Measurements from ENCODE around the gene BST1. TPM values are rescaled to one million over a fixed set of nuclear protein-coding genes. Genes with fewer than 3 reads are reported as not detected.
"Not testable (repeated sequence)": the region's sequence is repeated elsewhere in the genome, so short reads cannot be mapped to it uniquely, and the experiment has no call there.

The BST1 gene
- total RNA-seq, 1 donor from 2014 or later = 0.45 TPM

DNA sequence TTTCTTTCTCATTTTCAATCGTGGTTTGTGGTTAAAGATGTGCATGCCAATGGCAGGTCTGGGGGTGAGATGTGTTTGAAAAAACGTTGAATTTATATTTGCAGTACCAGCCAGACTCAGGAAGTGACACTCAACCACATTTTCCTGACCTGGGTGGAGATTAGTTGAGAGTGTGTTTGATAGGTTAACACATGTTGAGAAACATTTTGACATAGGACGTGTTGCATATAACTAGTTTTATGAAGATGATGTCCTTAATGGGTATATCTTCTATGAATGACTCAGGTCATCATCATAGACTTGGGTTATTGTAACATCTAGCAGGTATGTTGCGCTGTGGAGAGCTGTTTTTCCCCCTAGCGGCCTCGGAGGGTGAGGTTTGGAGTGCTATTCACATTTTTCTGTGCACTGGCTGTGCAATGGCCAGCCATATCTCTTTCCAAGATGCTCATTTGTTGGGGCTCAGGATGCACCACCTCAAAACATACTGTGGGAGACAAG is 53.5 kb downstream of the BST1 start:
- Mint-ChIP-seq H3K27ac (no peak overlapping the region), H3K4me1 (peaks cover 2% of the 10 kb centered on the region), H3K4me3 (no peak overlapping the region), H3K9me3 (no peaks in the 10 kb centered on the region), H3K36me3 (no peaks in the 10 kb centered on the region), H3K27me3 (ENCODE audit: insufficient read depth, low read depth) (peaks cover 2% of the 10 kb centered on the region)
- Histone ChIP-seq H3K9ac (no peak overlapping the region), H3K36me3 (no peaks in the 10 kb centered on the region), H3K4me1 (no peaks in the 10 kb centered on the region), H3K79me2 (ENCODE audit: low read depth) (no peaks in the 10 kb centered on the region), H3K9me3 (ENCODE audit: low read depth) (no peaks in the 10 kb centered on the region), H4K20me1 (ENCODE audit: low read depth) (no peaks in the 10 kb centered on the region), H3K4me3 (no peak overlapping the region), H3F3A (ENCODE audit: low read depth) (no peaks in the 10 kb centered on the region), H3K27ac (no peak overlapping the region), H3K27me3 (no peaks in the 10 kb centered on the region), H2AFZ (replicated peaks) (no peak overlapping the region), H3K4me2 (no peak overlapping the region)
- TF ChIP-seq EZH2 (IDR thresholded peaks at IDR 0.05) = no peak
- DNase-seq (ENCODE audit: low spot score) = no peak

DNA sequence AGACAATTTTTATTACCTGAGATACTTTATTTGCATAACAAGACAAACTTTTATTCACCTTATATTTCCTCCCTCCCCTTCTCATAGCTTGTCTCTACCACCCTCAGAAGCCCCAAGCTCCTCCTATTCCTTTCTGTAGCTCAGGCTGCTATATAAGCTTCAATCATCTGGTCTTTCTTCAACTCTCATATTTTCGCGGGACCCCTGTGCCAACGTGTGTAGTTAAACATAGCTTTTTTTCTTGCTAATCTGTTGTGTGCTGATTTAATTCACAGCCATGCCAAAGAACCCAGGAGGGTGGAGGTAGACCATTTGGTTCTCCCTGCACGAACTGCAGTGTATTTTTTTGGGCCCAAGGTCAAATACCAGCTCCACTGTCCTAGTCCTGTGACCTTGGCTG is 54.2 kb downstream of the BST1 start:
- no peak overlapping the region for H3K4me3 Mint-ChIP-seq
- Histone ChIP-seq H3F3A (ENCODE audit: low read depth) (no peaks in the 10 kb centered on the region), H4K20me1 (ENCODE audit: low read depth) (no peaks in the 10 kb centered on the region), H3K9me3 (ENCODE audit: low read depth) (no peaks in the 10 kb centered on the region), H3K36me3 (no peaks in the 10 kb centered on the region), H3K4me3 (no peak overlapping the region), H3K27ac (no peak overlapping the region), H3K79me2 (ENCODE audit: low read depth) (no peaks in the 10 kb centered on the region), H3K9ac (no peak overlapping the region), H2AFZ (replicated peaks) (no peak overlapping the region), H3K27me3 (no peaks in the 10 kb centered on the region), H3K4me2 (no peak overlapping the region), H3K4me1 (no peaks in the 10 kb centered on the region)
- DNase-seq (ENCODE audit: low spot score) = no peak
- no peaks in the 10 kb centered on the region for H3K9me3 Mint-ChIP-seq
- H3K4me1 Mint-ChIP-seq = peaks cover 2% of the 10 kb centered on the region
- H3K27me3 Mint-ChIP-seq (ENCODE audit: insufficient read depth, low read depth) = peaks cover 2% of the 10 kb centered on the region
- H3K27ac Mint-ChIP-seq = no peak overlapping the region
- TF ChIP-seq, protein P1, sequence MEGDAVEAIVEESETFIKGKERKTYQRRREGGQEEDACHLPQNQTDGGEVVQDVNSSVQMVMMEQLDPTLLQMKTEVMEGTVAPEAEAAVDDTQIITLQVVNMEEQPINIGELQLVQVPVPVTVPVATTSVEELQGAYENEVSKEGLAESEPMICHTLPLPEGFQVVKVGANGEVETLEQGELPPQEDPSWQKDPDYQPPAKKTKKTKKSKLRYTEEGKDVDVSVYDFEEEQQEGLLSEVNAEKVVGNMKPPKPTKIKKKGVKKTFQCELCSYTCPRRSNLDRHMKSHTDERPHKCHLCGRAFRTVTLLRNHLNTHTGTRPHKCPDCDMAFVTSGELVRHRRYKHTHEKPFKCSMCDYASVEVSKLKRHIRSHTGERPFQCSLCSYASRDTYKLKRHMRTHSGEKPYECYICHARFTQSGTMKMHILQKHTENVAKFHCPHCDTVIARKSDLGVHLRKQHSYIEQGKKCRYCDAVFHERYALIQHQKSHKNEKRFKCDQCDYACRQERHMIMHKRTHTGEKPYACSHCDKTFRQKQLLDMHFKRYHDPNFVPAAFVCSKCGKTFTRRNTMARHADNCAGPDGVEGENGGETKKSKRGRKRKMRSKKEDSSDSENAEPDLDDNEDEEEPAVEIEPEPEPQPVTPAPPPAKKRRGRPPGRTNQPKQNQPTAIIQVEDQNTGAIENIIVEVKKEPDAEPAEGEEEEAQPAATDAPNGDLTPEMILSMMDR (IDR thresholded peaks at IDR 0.05) = no peak
- TF ChIP-seq EZH2 (IDR thresholded peaks at IDR 0.05) = no peak
- TF ChIP-seq EZH2phosphoT487 (IDR thresholded peaks at IDR 0.05) = no peak
- no peaks in the 10 kb centered on the region for H3K36me3 Mint-ChIP-seq

DNA sequence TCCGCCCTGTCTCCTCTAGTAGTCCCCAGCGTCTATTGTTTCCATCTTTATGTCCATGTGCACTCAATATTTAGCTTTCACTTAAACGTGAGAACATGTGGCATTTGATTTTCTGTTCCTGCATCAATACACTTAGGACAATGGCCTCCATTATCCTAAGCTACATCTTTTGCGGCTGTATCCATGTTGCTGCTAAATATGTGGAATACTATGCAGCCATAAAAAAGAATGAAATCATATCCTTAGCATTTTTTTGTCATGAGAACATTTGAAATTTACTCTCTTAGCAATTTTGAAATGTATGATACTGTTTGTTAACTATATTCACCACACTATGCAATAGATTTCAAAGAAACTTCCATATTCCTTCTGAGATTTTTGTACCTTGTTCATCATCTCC is 55.4 kb downstream of the BST1 start:
- H3F3A ChIP-seq (ENCODE audit: low read depth) = no peaks in the 10 kb centered on the region
- H3K27ac ChIP-seq = no peak overlapping the region
- H3K4me2 ChIP-seq = no peak overlapping the region
- peaks cover 2% of the 10 kb centered on the region for H3K27me3 Mint-ChIP-seq (ENCODE audit: insufficient read depth, low read depth)
- no peak overlapping the region for H2AFZ ChIP-seq (replicated peaks)
- no peaks in the 10 kb centered on the region for H3K27me3 ChIP-seq
- peaks cover 4% of the 10 kb centered on the region for H3K9me3 ChIP-seq (ENCODE audit: low read depth)
- H4K20me1 ChIP-seq (ENCODE audit: low read depth) = no peaks in the 10 kb centered on the region
- peaks cover 2% of the 10 kb centered on the region for H3K4me1 Mint-ChIP-seq
- H3K4me3 ChIP-seq = no peak overlapping the region
- TF ChIP-seq EZH2 (IDR thresholded peaks at IDR 0.05) (no peak), EZH2phosphoT487 (IDR thresholded peaks at IDR 0.05) (no peak)
- TF ChIP-seq, protein P1 (IDR thresholded peaks at IDR 0.05) = no peak
- H3K27ac Mint-ChIP-seq = no peak overlapping the region
- H3K4me1 ChIP-seq = no peaks in the 10 kb centered on the region
- no peaks in the 10 kb centered on the region for H3K79me2 ChIP-seq (ENCODE audit: low read depth)
- H3K4me3 Mint-ChIP-seq = no peak overlapping the region
- H3K36me3 ChIP-seq = no peaks in the 10 kb centered on the region
- no peak for DNase-seq (ENCODE audit: low spot score)
- H3K9me3 Mint-ChIP-seq = peaks cover 3% of the 10 kb centered on the region
- H3K9ac ChIP-seq = no peak overlapping the region
- no peaks in the 10 kb centered on the region for H3K36me3 Mint-ChIP-seq

DNA sequence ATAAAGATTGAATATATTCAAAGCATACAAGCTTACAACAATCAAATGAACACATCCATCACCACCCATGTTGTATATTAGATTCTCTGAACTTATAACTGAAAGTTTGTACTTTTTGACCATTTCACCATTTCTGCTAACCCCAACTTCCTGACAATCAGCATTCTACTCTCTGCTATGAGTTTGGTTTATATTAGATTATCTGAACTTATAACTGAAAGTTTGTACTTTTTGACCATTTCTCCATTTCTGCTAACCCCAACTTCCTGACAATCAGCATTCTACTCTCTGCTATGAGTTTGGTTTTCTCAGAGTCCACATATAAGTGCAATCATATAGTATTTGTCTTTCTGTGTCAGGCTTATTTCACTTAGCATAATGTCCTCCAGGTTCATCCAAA is 59.6 kb downstream of the BST1 start:
- H3K4me1 ChIP-seq = not testable (repeated sequence)

More for the DNA sequence above, 59.6 kb downstream of the BST1 start:
- H3K4me3 Mint-ChIP-seq; H3K36me3 ChIP-seq; H3K9me3 ChIP-seq (ENCODE audit: low read depth); H3K4me1 Mint-ChIP-seq; H2AFZ ChIP-seq (replicated peaks); H3K36me3 Mint-ChIP-seq; H3K4me2 ChIP-seq; H3K79me2 ChIP-seq (ENCODE audit: low read depth); H3K9me3 Mint-ChIP-seq; H3K9ac ChIP-seq; H3K4me3 ChIP-seq; H3K27ac ChIP-seq; H3F3A ChIP-seq (ENCODE audit: low read depth); H3K27me3 ChIP-seq; H4K20me1 ChIP-seq (ENCODE audit: low read depth); DNase-seq (ENCODE audit: low spot score); H3K27ac Mint-ChIP-seq; H3K27me3 Mint-ChIP-seq (ENCODE audit: insufficient read depth, low read depth): not testable (repeated sequence)

All from neural progenitor cell (in vitro differentiated cells).